HG02642 (cell line): ENCODE measurements around the gene OPN3.

Experiments
- ATAC-seq: cut with Tn5 transposase; IDR thresholded peaks from one replicate; pipeline ENCODE4 v1.9.1; 2021; ENCODE audit warnings: mild to moderate bottlenecking; ENCODE audit not compliant: unreplicated experiment, poor library complexity

Gene OPN3

GRCh38 chr1:241627453-241628259 is 12.5 kb downstream of the OPN3 start:
- peak; percentile 75 for ATAC-seq

- no peak for ATAC-seq
Measured at GRCh38 chr1:241624935-241625334, 15.2 kb downstream of the OPN3 start.

- no peak for ATAC-seq
Measured at GRCh38 chr1:241622669-241623068, 17.5 kb downstream of the OPN3 start.

DNA sequence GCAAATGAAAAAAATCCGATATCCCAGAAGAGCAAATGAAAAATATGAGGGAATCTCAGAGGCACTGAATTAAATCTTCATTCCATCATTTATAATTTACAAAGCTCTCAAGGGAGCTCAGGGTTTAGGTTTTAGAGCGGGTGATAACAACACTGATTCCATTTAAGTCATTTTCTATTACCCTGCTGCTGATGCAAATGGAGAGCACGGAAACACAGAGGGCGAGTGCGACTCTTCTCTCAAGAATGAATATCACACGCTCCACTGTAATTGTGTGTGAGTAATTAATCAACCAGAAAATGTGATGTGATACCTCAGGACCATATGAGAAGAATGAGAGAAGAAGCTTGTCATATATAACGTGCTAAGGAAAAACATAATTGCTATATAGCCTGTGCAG is 22.7 kb downstream of the OPN3 start:
- no peak for ATAC-seq

DNA sequence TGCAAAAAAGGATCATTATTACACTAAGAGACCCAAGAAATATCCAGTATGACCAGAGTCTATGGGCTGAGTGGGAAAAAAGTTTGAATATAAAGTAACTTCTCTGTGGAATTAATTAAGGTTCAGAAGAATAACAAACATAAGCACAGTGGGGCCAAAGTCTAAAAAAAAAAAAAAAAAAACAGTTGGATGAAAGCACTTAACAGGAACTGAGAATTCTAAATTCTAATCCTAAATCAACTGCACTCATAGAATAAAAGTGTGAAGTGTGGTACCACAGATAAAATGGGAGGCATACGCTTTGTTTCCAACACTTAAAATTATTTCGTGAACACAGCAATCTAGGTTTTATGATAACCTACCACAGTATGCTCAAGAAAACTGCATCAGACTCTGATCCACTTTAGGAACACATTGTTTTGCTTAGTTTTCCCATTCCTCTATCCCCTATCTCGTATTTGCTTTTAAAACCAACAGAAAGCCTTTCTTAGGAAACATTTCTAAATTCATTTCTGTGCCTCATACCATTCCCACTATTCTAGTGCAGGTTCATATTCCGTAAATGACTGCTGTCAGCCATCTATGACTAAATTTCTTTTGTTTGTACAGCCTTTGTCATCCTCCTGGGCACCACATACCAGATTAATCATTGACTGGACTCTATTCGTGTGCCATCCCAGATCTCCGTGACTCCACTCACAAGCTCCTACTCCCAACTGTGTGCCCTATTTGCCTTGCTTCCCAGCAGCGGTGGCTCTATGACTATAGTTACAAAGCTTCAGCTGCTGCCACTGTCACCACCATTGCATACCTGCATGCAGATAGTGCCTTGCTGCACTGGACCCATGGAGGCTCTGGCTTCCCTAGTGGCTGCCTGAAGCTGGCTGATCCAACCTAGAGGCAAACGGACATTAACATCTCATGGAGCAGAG is 24.9 kb downstream of the OPN3 start:
- ATAC-seq: no peak

GRCh38 chr1:241614572-241614971 is 25.6 kb downstream of the OPN3 start:
- no peak for ATAC-seq

DNA sequence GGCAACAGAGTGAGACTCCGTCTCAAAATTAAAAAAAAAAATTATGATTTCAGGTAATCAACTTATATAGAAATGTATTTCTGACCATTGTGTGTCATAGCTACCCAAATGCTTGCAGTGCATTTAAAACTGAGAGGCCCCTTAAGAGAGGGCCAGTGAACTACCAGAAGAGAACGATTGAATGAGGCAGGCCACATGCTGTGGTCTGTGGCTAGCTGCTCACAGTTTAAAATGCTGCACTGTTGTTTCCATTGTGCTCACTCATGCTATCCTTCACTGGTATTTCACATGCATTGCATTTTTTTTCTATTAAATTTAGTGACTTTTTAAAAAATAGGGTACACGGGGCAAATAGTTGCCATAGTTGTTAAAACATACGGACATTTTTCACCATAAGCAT is 26.0 kb downstream of the OPN3 start:
- no peak for ATAC-seq

- ATAC-seq: no peak
Measured at GRCh38 chr1:241612533-241613477, 27.4 kb downstream of the OPN3 start.

DNA sequence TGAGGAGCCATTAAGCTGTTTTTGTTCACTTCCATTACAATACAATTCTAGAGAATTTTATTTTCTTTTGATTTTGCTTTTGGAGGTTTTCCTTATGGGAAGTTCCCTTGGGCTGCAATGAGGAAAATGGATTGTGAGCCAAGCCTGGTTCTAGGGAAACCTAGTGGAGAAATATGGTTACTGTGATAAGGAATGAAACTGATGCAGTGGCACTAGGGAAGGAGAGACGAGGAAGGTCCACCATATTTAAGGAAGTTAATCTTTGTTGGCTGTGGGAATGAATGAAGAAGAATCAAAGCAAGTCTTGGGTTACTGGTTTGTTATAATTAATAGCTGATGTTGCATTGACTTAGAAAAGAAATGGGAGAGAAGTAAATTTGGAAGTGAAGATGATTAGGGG is 28.4 kb downstream of the OPN3 start:
- ATAC-seq: no peak

DNA sequence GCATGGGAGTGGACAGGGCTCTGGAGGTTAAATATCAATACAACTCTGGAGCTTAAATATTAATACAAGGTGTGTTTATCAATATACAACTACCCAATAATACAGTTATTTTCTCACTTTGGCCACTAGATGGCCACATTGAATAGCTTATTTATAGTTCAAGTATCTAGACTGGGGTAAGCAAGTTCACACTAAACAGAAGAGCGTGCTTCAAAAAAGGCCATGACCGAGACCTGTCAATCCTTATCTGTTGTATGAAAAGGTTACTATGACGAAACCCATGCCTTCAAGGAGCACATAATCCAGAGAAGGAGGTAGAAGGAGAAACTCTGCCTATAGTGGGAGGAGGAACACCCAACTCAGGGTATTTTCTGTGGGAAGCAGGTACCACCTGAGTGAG is 29.1 kb downstream of the OPN3 start:
- ATAC-seq: peak; percentile 87

- no peak for ATAC-seq
Measured at GRCh38 chr1:241610056-241610815, 29.9 kb downstream of the OPN3 start.

- no peak for ATAC-seq
Measured at GRCh38 chr1:241608379-241609033, 31.7 kb downstream of the OPN3 start.

DNA sequence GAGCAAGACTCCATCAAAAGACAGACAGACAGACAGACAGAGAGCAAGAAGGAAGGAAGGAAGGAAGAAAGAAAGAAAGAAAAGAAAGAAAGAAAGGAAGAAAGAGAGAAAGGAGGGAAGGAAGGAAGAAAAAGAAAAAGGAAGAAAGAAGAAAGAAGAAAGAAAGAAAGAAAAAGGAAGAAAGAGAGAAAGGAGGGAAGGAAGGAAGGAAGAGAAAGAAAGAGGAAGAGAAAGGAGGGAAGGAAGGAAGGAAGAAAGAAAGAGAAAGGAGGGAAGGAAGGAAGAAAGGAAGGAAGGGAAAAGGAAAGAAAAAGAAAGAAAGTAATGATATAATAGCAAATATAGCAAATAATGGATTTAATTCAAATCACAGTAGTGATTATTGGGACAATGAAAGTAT is 32.7 kb downstream of the OPN3 start:
- no peak for ATAC-seq

DNA sequence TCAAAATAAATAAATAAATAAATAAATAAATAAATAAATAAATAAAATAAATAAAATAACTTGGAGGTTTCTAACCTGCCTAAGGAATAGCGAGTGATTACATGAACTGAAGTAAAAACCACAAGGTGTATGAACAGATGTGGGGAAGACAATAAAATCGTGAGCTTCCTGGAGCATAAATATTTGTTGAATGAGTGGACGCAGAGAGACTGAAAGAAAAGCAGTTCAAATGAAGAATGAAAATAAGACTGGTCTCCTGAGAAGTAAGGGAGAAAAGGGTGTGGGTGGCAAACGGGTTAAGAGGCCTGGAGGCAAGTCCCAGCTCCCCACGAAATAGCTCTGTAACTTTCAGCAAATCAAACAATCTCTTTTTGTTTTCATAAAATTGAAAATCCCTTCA is 33.6 kb downstream of the OPN3 start:
- no peak for ATAC-seq

DNA sequence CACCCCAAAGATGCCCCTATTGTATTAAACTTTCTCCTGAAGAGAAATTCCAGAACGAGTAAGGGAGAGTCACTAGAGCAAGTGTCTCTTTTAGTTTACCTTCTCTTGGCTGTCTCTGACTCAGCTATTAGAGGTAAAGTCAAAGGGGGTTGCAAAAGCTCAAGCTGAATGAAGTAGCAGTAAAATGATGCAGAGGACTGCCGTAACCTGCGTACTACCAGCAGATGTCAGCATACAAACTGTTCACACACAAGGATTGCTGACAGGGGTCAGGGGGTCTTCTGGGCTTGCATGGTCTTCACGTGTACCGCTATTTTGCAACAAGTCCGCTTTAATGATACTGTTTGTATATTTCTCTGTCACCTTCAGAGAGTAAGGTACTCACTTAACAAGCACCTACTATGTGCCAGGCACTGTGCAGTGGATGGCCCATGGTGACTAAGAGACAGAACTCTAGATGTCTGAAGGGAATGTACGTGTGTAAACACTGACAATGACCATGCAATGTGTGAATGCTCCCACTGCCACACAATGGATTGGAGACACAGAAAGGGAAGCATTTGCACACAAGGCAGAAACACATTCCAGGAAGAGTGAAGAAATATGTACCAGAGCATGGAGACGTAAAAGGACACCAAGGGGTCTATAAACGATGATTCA is 34.9 kb downstream of the OPN3 start:
- no peak for ATAC-seq

DNA sequence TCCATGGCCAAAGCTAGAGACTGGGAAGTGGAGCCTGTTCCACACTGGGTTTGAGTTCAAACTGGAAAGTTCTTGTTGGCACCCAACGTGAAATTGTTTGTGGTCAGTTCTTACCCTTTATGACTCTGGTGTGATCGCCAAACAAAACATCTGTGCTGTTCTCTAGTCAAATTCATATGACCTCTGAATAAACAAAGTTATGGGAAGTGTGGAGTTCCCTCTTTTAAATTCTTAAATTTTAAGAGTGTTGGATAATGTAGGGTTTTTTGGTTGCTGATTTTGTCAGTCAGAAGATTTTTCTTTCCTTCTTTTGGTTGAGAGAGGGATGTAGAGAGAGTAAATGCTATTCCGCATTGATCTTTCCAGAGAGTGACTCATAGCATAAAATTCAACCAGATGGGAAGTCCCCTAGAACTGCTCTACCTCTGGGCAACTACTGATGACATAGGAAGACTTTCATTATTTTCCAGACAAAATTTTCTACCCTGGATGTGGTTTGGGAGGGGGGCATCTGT is 36.4 kb downstream of the OPN3 start:
- no peak for ATAC-seq

DNA sequence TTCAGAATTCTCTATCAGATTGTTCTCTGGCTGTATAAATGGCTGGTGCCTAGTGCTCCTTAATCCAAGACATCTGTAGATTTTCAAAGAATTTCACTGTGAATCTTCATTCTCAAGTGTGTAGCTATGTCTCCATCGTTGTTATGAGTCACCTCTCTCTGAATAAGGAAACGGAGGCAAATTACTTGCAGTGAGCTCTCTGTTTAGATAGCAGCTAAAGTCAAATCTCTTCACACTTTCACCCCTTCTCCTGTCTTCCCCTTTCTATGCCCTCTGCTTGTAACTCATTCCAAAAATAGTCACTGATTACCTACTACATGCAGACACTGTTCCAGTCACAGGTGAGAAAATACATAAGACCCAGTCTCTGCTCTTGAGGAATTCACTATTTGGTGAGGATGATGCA is 39.7 kb downstream of the OPN3 start:
- ATAC-seq: peak; percentile 90

DNA sequence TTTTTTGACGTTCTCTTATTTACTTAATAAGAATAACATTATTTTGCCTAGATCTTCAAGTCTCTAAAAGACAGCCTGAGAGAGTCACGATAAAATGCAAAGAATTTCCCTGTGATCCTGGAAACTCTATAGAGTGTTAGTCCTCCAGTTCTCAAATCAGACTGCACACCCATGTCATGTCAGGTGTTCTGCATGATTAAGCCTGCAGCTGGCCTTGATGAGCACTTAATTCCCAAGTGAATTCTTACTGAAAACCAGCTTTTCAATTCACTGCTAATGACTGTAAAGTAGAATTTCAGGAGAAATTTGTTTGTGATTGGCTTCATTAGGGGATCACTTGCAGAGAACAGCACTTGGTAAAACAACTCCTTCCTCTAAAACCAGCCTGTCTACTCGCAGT is 41.9 kb downstream of the OPN3 start:
- peak; percentile 37 for ATAC-seq
